Neural progenitor cell (in vitro differentiated cells): ENCODE data around the gene TGM3. TPM values are rescaled to one million over a fixed set of nuclear protein-coding genes. Genes with fewer than 3 reads are reported as not detected.
A peak's percentile ranks its signal among the peaks of the same experiment; 100 is the strongest.

Experiments
- DNase-seq: peaks from one replicate; pipeline ENCODE4 v3.0.0-alpha.2; 2016; ENCODE audit warnings: low spot score
- H2AFZ ChIP-seq: fragments of 200-600 bp; sonication (generic); replicated peaks from 2 replicates; pipeline ENCODE4 v1.6.1; 2016; ENCODE audit warnings: antibody characterized with exemption
- H3F3A ChIP-seq: fragments of 200-600 bp; sonication (generic); 2 replicates; pipeline ENCODE4 v1.6.1; 2016; ENCODE audit warnings: antibody characterized with exemption, low read depth
- H3K27ac ChIP-seq: fragments of 200-600 bp; sonication (generic); 2 replicates; pipeline ENCODE4 v1.5.1; 2016; ENCODE audit warnings: mild to moderate bottlenecking
- H3K27me3 ChIP-seq: fragments of 200-600 bp; sonication (generic); 2 replicates; pipeline ENCODE4 v1.6.1; 2016; ENCODE audit warnings: mild to moderate bottlenecking, moderate library complexity
- H3K36me3 ChIP-seq: fragments of 200-600 bp; sonication (generic); 2 replicates; pipeline ENCODE4 v1.5.1; 2016
- H3K4me1 ChIP-seq: fragments of 200-600 bp; sonication (generic); 2 replicates; pipeline ENCODE4 v1.6.1; 2016; ENCODE audit warnings: mixed run types
- H3K4me2 ChIP-seq: fragments of 200-600 bp; sonication (generic); 2 replicates; pipeline ENCODE4 v1.6.1; 2016
- H3K4me3 ChIP-seq: fragments of 200-600 bp; sonication (generic); 2 replicates; pipeline ENCODE4 v1.5.1; 2016
- H3K79me2 ChIP-seq: fragments of 200-600 bp; sonication (generic); 2 replicates; pipeline ENCODE4 v1.6.1; 2016; ENCODE audit warnings: low read depth
- H3K9ac ChIP-seq: fragments of 200-600 bp; sonication (generic); 2 replicates; pipeline ENCODE4 v1.6.1; 2016
- H3K9me3 ChIP-seq: fragments of 200-600 bp; sonication (generic); 2 replicates; pipeline ENCODE4 v1.5.1; 2016; ENCODE audit warnings: low read depth
- H4K20me1 ChIP-seq: fragments of 200-600 bp; sonication (generic); 2 replicates; pipeline ENCODE4 v1.6.1; 2016; ENCODE audit warnings: low read depth
- H3K27ac Mint-ChIP-seq: 3 replicates; pipeline ENCODE4 v1.8.0; 2021; ENCODE audit warnings: mixed read lengths
- H3K27me3 Mint-ChIP-seq: 2 replicates; pipeline ENCODE4 v1.8.0; 2022; ENCODE audit warnings: low read depth, mild to moderate bottlenecking, inconsistent platforms, moderate library complexity, mixed read lengths; ENCODE audit not compliant: insufficient read depth
- H3K36me3 Mint-ChIP-seq: 3 replicates; pipeline ENCODE4 v1.8.0; 2021; ENCODE audit warnings: mixed read lengths
- H3K4me1 Mint-ChIP-seq: 3 replicates; pipeline ENCODE4 v1.8.0; 2021; ENCODE audit warnings: mixed read lengths
- H3K4me3 Mint-ChIP-seq: 3 replicates; pipeline ENCODE4 v1.8.0; 2021; ENCODE audit warnings: mild to moderate bottlenecking, moderate library complexity, mixed read lengths
- H3K9me3 Mint-ChIP-seq: 3 replicates; pipeline ENCODE4 v1.8.0; 2020; ENCODE audit warnings: mixed read lengths
- CTCF ChIP-seq: fragments of 200-600 bp; sonication (generic); IDR thresholded peaks from 2 replicates; pipeline ENCODE4 v1.5.1; 2017; ENCODE audit warnings: antibody characterized with exemption, mild to moderate bottlenecking
- EZH2 ChIP-seq: fragments of 200-600 bp; sonication (generic); IDR thresholded peaks from 2 replicates; pipeline ENCODE4 v1.6.1; 2017; ENCODE audit warnings: antibody characterized with exemption, mild to moderate bottlenecking, moderate library complexity
- EZH2phosphoT487 ChIP-seq: fragments of 200-600 bp; sonication (generic); IDR thresholded peaks from 2 replicates; pipeline ENCODE4 v1.6.1; 2017; ENCODE audit warnings: antibody characterized with exemption
- total RNA-seq: library from RNA; depleted of rRNA; stranded (reverse); fragments of >200 nt; gene quantifications from 2 replicates; pipeline ENCODE4 v1.2.3, GENCODE V29; 2015; ENCODE audit warnings: low replicate concordance

TGM3 gene, protein sequence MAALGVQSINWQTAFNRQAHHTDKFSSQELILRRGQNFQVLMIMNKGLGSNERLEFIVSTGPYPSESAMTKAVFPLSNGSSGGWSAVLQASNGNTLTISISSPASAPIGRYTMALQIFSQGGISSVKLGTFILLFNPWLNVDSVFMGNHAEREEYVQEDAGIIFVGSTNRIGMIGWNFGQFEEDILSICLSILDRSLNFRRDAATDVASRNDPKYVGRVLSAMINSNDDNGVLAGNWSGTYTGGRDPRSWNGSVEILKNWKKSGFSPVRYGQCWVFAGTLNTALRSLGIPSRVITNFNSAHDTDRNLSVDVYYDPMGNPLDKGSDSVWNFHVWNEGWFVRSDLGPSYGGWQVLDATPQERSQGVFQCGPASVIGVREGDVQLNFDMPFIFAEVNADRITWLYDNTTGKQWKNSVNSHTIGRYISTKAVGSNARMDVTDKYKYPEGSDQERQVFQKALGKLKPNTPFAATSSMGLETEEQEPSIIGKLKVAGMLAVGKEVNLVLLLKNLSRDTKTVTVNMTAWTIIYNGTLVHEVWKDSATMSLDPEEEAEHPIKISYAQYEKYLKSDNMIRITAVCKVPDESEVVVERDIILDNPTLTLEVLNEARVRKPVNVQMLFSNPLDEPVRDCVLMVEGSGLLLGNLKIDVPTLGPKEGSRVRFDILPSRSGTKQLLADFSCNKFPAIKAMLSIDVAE
- total RNA-seq, result 0.31 TPM in 1 of 2 replicates, not detected in the other

DNA sequence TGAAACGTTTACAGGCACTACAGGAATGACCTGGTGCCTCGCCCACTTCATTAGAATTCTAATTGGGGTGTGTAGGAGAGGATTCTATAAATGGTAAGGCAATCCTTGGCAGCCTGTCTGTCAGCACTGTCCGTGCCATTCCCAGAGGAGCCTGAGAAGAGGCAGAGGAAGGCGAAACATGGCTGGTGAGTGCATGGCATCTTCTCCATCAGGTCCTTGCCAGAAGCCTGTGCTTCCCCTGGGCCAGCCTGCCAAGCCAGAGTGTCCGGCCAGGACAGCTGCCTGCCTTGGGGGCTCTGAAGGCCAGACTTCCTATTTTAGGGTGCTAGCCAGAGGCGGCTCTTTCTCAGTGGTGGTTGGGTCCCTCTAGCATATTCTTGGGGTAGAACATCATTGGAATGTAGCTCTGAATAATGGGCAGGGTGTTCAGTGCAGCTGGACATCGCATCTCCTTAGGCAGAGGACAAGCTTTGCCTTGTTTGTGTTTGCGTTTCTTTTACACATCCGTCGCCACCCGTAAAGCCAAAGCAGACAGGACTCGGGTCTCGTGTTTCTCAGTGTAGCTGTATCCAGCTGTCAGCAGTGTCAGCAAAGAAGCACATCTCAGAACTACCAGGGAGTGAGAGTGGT is at the start of gene TGM3:
TSS of gene TGM3 (plus strand) at position 116 of the 630 bp plus-strand sequence. CDS start at position 179, 63 bp downstream.
- Mint-ChIP-seq H3K4me3 (no peak within 1 kb of the TSS), H3K4me1 (peaks cover 28% of the 10 kb centered on the region), H3K27ac (peak within 1 kb of the TSS; percentile 7), H3K9me3 (no peaks in the 10 kb centered on the region), H3K36me3 (no peaks in the 10 kb centered on the region), H3K27me3 (peaks cover 6% of the 10 kb centered on the region)
- Histone ChIP-seq H3K4me2 (peak within 1 kb of the TSS; percentile 70), H3K4me3 (no peak within 1 kb of the TSS), H2AFZ (no peak within 1 kb of the TSS), H3K36me3 (no peaks in the 10 kb centered on the region), H3K4me1 (peaks cover 24% of the 10 kb centered on the region), H3F3A (peaks cover 16% of the 10 kb centered on the region), H3K79me2 (no peaks in the 10 kb centered on the region), H3K9me3 (no peaks in the 10 kb centered on the region), H3K27ac (no peak within 1 kb of the TSS), H3K27me3 (no peaks in the 10 kb centered on the region), H4K20me1 (no peaks in the 10 kb centered on the region), H3K9ac (no peak within 1 kb of the TSS)
- DNase-seq, result no peak
- TF ChIP-seq EZH2 (no peak), CTCF (no peak), EZH2phosphoT487 (no peak)

DNA sequence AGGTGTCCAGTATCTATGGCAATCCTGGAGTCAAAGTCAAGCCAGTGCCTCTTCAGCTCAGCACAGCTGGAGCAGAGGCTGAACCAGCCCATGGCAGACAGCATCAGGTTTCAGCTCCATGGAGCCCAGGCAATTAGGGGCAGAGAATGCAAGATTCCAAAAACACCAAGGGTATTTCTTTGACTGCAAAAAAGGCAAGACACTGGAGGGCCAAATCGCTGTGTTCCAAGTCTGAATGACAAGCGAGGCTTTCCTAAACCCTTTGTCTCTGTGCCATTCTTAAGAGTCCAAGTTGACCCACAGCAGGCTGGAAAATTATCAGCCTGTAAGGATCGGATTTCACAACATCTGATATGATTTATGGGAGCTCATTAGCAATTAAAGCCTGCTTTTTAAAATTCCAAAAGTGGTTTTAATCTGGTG is 49.7 kb upstream of the TGM3 start:
- H3K27ac Mint-ChIP-seq, result peak overlapping the region; percentile 95

GRCh38 chr20:2248837-2249236 is 47.0 kb upstream of the TGM3 start:
- peaks cover 22% of the 10 kb centered on the region for H3F3A ChIP-seq
- DNase-seq, result no peak
- H2AFZ ChIP-seq, result no peak overlapping the region
- H3K4me3 ChIP-seq, result no peak overlapping the region
- Mint-ChIP-seq H3K27me3 (peaks cover 9% of the 10 kb centered on the region), H3K36me3 (no peaks in the 10 kb centered on the region), H3K4me1 (peaks cover 50% of the 10 kb centered on the region), H3K4me3 (no peak overlapping the region), H3K9me3 (no peaks in the 10 kb centered on the region), H3K27ac (no peak overlapping the region)
- no peaks in the 10 kb centered on the region for H3K27me3 ChIP-seq
- no peak overlapping the region for H3K9ac ChIP-seq
- no peak for TF ChIP-seq EZH2
- TF ChIP-seq EZH2phosphoT487, result no peak
- no peak for TF ChIP-seq CTCF
- H3K4me2 ChIP-seq, result no peak overlapping the region
- no peak overlapping the region for H3K27ac ChIP-seq
- H3K36me3 ChIP-seq, result no peaks in the 10 kb centered on the region
- peaks cover 24% of the 10 kb centered on the region for H3K4me1 ChIP-seq
- H3K9me3 ChIP-seq, result no peaks in the 10 kb centered on the region
- H3K79me2 ChIP-seq, result no peaks in the 10 kb centered on the region
- H4K20me1 ChIP-seq, result peaks cover 9% of the 10 kb centered on the region

More for the DNA sequence above, 49.7 kb upstream of the TGM3 start:
- Histone ChIP-seq H3K79me2 (no peaks in the 10 kb centered on the region), H2AFZ (no peak overlapping the region), H3K4me3 (no peak overlapping the region), H3K9ac (no peak overlapping the region), H3K9me3 (no peaks in the 10 kb centered on the region), H3F3A (peaks cover 22% of the 10 kb centered on the region), H3K27ac (no peak overlapping the region), H3K36me3 (no peaks in the 10 kb centered on the region), H4K20me1 (peaks cover 9% of the 10 kb centered on the region), H3K4me2 (peak overlapping the region; percentile 61), H3K27me3 (no peaks in the 10 kb centered on the region), H3K4me1 (peaks cover 24% of the 10 kb centered on the region)
- H3K27me3 Mint-ChIP-seq, result peaks cover 9% of the 10 kb centered on the region
- TF ChIP-seq EZH2phosphoT487, result no peak
- TF ChIP-seq EZH2, result no peak
- no peak for TF ChIP-seq CTCF
- peak; percentile 63 for DNase-seq
- H3K9me3 Mint-ChIP-seq, result no peaks in the 10 kb centered on the region
- H3K36me3 Mint-ChIP-seq, result no peaks in the 10 kb centered on the region
- peaks cover 44% of the 10 kb centered on the region for H3K4me1 Mint-ChIP-seq
- H3K4me3 Mint-ChIP-seq, result peak overlapping the region; percentile 80
